Pancreas (tissue), 10 donors: ENCODE results near the gene JAM3. TPM values are rescaled to one million over a fixed set of nuclear protein-coding genes. Genes with fewer than 3 reads are reported as not detected.
"Not testable (repeated sequence)": the region's sequence is repeated elsewhere in the genome, so short reads cannot be mapped to it uniquely, and the experiment has no call there.

Experiments used
- ATAC-seq, 4 donors: fragments of 200-7000 bp; cut with Tn5 transposase; one replicate each; pipeline versions ENCODE4 v1.8.0 to v1.9.1; 2020; ENCODE audit warnings: mild to moderate bottlenecking in 4 of 4, moderate library complexity in 4 of 4
- DNase-seq, 6 donors: peaks; one replicate each; pipeline ENCODE4 v3.0.0-alpha.2; 2020
- FAIRE-seq: peaks from 2 replicates; lab custom pipeline; 2012; peaks lifted over from hg19 to GRCh38; lab: Jason Lieb, UNC
- H3K27ac ChIP-seq, 4 donors: fragments of 200-600 bp; sonication (generic); 1 replicate in 3 of 4; 2 replicates in 1 of 4; pipeline versions ENCODE4 v1.5.0 to v1.8.0; 2020
- H3K27me3 ChIP-seq, 4 donors: fragments of 200-600 bp; one replicate each; pipeline ENCODE4 v1.8.0; 2021
- H3K36me3 ChIP-seq, 3 donors: fragments of 200-600 bp; sonication (generic) in 1 of 3; one replicate each; pipeline versions ENCODE4 v1.5.0 to v1.8.0; 2020 to 2021
- H3K4me1 ChIP-seq, 3 donors: fragments of 200-600 bp; one replicate each; pipeline ENCODE4 v1.8.0; 2021
- H3K4me3 ChIP-seq, 4 donors: fragments of 200-600 bp; sonication (generic) in 2 of 4; one replicate each; pipeline versions ENCODE4 v1.5.0 to v1.8.0; 2020 to 2021
- H3K9me3 ChIP-seq, 4 donors: fragments of 200-600 bp; one replicate each; pipeline ENCODE4 v1.8.0; 2021
- WGBS, 2 donors: extraction: QIAGEN DNeasy Blood & Tissue Kit; methylation state at CpG; one replicate each; pipeline ENCODE4 v1.1.7; 2013; 5-methylcytosine and 5-hydroxymethylcytosine counted together
- intact Hi-C, 3 donors: fragments of 100-400 bp; cut with DNase I; formaldehyde crosslinking; loops; one replicate each; pipeline versions ENCODE4 v1.11.1 to v1.14.2; 2022
- polyA plus RNA-seq, 2 donors: library from polyadenylated mRNA; stranded (reverse); fragments of 200-250 nt; gene quantifications; one replicate each; pipeline ENCODE4 v1.2.3, GENCODE V29; 2013
- total RNA-seq, 6 donors: library from RNA; stranded (reverse); fragmentation: NEBNext Ultra II Directional in 4 of 6; extraction: Animal tissue kit (Norgen Biotek cat#: 25700) in 4 of 6; gene quantifications; one replicate each; pipeline versions ENCODE4 v1.2.1 to v1.2.4, GENCODE V29; 2021 to 2023
- TF ChIP-seq, protein P1 (sequence below), 4 donors: fragments of 200-600 bp; sonication (generic) in 3 of 4; IDR thresholded peaks; one replicate each; pipeline versions ENCODE4 v1.5.0 to v1.8.0; 2021; ENCODE audit warnings: antibody characterized with exemption in 4 of 4
- donor health status: healthy with polysubstance abuse.
- donor health status: DM: no; HTN: no; CAD: no; lungs with moderate emphysema.
- donor health status: DM: no; HTN: no; CAD: no.
- donor health status: control.
- donor health status: control.
- donor health status: Bipolar disorder and iron deficiency.
- donor health status: DM: yes; HTN: yes; CAD: no.
- donor health status: DM: no; HTN: no; CAD: no.
- donor health status: DM: no; HTN: no; CAD: no.
- donor health status: DM: yes; HTN: yes; CAD: no.

JAM3 gene
- total and polyA plus RNA-seq, 8 donors: 1.7 to 11.0 (median 4.2) TPM

DNA sequence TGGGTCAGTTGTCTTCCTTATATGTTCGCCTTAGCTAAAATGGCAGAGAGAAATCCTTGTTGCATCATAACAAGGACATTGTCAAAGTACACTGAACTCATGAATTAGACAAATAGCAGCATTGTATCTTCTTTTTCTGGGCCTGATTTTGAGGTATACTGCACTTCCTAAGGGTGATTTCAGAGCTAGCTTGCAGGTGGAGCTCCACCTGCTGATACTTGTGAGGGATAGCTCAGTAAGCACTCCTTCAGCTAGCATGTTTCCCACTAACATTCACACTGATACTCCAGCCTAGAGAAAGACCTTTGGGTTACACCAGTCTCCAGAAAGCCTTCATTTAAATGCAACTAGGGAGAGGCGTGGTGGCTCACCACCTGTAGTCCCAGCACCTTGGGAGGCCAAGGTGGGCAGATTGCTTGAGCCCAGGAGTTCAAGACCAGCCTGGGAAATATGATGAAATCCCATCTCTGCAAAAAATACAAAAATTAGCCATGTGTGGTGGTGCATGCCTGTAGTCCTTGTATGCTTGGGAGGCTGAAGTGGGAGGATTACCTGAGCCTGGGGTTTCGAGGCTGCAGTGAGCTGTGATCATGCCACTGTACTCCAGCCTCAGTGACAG, 29.8 kb downstream of the JAM3 start:
- no peaks in the 10 kb centered on the region for H3K36me3 ChIP-seq
- no peak overlapping the region for H3K4me3 ChIP-seq
- FAIRE-seq: no peak
- no peak for DNase-seq
- intact Hi-C loops: no loop called here
- WGBS, 2 donors: 69 to 72% methylated on average over 3 of the region's 3 CpGs
- no peak overlapping the region for H3K27ac ChIP-seq
- peak in 3 of 4 donors; percentile 58 to 80 (median 61) for ATAC-seq
- TF ChIP-seq, protein P1, sequence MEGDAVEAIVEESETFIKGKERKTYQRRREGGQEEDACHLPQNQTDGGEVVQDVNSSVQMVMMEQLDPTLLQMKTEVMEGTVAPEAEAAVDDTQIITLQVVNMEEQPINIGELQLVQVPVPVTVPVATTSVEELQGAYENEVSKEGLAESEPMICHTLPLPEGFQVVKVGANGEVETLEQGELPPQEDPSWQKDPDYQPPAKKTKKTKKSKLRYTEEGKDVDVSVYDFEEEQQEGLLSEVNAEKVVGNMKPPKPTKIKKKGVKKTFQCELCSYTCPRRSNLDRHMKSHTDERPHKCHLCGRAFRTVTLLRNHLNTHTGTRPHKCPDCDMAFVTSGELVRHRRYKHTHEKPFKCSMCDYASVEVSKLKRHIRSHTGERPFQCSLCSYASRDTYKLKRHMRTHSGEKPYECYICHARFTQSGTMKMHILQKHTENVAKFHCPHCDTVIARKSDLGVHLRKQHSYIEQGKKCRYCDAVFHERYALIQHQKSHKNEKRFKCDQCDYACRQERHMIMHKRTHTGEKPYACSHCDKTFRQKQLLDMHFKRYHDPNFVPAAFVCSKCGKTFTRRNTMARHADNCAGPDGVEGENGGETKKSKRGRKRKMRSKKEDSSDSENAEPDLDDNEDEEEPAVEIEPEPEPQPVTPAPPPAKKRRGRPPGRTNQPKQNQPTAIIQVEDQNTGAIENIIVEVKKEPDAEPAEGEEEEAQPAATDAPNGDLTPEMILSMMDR (IDR thresholded peaks at IDR 0.05): no peak
- H3K9me3 ChIP-seq: no peaks in the 10 kb centered on the region
- no peaks in the 10 kb centered on the region for H3K4me1 ChIP-seq
- no peaks in the 10 kb centered on the region for H3K27me3 ChIP-seq

- H3K36me3 ChIP-seq: no peaks in the 10 kb centered on the region
- intact Hi-C loops: no loop called here
- no peak for FAIRE-seq
Observed at GRCh38 chr11:134100171-134100570, 31.3 kb downstream of the JAM3 start.

DNA sequence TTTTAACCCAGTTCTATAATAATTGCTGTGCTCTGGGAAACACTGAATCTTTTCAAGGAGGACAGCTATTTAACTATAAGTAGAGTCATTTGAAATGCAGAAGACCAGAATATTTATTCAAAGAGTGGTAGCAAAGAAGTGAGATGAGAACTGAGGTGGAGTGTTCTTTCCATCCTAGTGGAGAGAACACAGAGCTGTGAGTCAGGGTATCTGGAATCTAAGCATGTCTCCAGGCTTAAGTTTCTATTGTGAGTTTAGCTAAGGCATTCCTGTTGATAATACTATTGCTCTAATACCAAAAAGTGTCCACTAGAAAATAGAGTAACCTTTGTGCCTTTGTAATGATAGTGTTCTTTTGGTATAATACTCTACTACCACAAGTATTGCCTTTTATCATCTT, 32.4 kb downstream of the JAM3 start:
- Histone ChIP-seq H3K4me1 (no peaks in the 10 kb centered on the region), H3K27me3 (no peaks in the 10 kb centered on the region), H3K4me3 (no peak overlapping the region), H3K36me3 (no peaks in the 10 kb centered on the region), H3K27ac (no peak overlapping the region), H3K9me3 (no peaks in the 10 kb centered on the region)
- DNase-seq (no peak), FAIRE-seq (no peak), ATAC-seq (no peak)
- TF ChIP-seq, protein P1 (IDR thresholded peaks at IDR 0.05): no peak
- intact Hi-C loops: no loop called here

More at GRCh38 chr11:134100171-134100570, 31.3 kb downstream of the JAM3 start:
- TF ChIP-seq, protein P1 (IDR thresholded peaks at IDR 0.05): no peak
- ATAC-seq (no peak), DNase-seq (no peak)
- H3K27ac ChIP-seq: no peak overlapping the region
- no peaks in the 10 kb centered on the region for H3K27me3 ChIP-seq
- no peak overlapping the region for H3K4me3 ChIP-seq
- 56 to 71% methylated on average over 2 of the region's 2 CpGs for WGBS, 2 donors
- H3K9me3 ChIP-seq: no peaks in the 10 kb centered on the region
- no peaks in the 10 kb centered on the region for H3K4me1 ChIP-seq

DNA sequence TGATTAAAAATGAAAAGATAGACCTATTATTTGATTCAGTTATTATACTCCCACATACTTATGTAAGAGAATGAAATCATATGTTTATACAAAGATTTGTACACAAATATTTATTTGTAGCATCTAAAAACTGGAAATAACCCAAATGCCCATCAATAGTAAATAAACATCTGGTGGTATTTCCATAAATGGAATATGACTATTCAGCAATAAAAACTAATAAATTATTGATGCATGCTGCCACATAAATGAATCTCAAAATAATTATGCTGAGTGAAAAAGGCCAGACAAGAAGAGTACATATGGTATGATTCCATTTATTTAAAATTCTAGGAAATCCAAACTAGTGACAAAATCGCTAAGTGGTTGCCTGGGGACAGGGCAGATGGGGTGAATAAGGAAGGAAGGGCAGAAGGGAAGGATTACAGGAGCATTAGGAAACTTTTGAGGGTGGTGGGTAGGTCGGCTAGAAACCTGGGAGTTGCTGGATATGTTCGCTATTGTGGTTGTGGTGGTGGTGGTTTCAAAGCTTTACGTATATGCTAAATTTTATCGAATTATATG, 41.5 kb downstream of the JAM3 start:
- no peaks in the 10 kb centered on the region for H3K4me1 ChIP-seq
- H3K4me3 ChIP-seq: no peak overlapping the region
- no peaks in the 10 kb centered on the region for H3K36me3 ChIP-seq
- ATAC-seq (no peak), DNase-seq (no peak), FAIRE-seq (no peak)
- WGBS, 2 donors: 73 to 89% methylated on average over 5 of the region's 5 CpGs
- H3K27me3 ChIP-seq: no peaks in the 10 kb centered on the region
- no peaks in the 10 kb centered on the region for H3K9me3 ChIP-seq
- TF ChIP-seq, protein P1 (IDR thresholded peaks at IDR 0.05): no peak
- intact Hi-C loops: no loop called here
- H3K27ac ChIP-seq: no peak overlapping the region

DNA sequence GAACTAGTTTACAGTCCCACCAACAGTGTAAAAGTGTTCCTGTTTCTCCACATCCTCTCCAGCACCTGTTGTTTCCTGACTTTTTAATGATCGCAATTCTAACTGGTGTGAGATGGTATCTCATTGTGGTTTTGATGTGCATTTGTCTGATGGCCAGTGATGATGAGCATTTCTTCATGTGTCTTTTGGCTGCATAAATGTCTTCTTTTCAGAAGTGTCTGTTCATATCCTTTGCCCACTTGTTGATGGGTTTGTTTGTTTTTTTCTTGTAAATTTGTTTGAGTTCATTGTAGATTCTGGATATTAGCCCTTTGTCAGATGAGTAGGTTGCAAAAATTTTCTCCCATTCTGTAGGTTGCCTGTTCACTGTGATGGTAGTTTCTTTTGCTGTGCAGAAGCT, 44.9 kb downstream of the JAM3 start:
- H3K27me3 ChIP-seq, H3K4me1 ChIP-seq, H3K36me3 ChIP-seq, H3K9me3 ChIP-seq, H3K27ac ChIP-seq, intact Hi-C loops, H3K4me3 ChIP-seq, FAIRE-seq, DNase-seq, ATAC-seq: not testable (repeated sequence)
- WGBS, 2 donors: 94 to 100% methylated on average over 1 of the region's 1 CpG
